H1 (cell line): ENCODE measurements around the gene WDR77. TPM values are rescaled to one million over a fixed set of nuclear protein-coding genes. Genes with fewer than 3 reads are reported as not detected.

Source experiments
- CTCF ChIA-PET: fragments of 300-600 bp; sonication (Branson Sonifier 250); formaldehyde crosslinking; loops from one replicate; lab custom pipeline; 2021; ENCODE audit not compliant: partially characterized antibody; lab: Charles Lee
- POLR2A ChIA-PET: fragments of 300-600 bp; sonication (Branson Sonifier 250); formaldehyde crosslinking; loops from one replicate; lab custom pipeline; 2021; ENCODE audit warnings: inconsistent platforms; ENCODE audit not compliant: partially characterized antibody; lab: Charles Lee
- DNase-seq, 2 experiments: peaks; one replicate each; pipeline versions ENCODE4 v3.0.0 to v3.0.0-alpha.2; 2010 to 2022; ENCODE audit warnings: low spot score in 2 of 2, low read depth in 1 of 2, mixed read lengths in 1 of 2
- FAIRE-seq: peaks from 2 replicates; lab custom pipeline; 2011; peaks lifted over from hg19 to GRCh38; lab: Jason Lieb, UNC
- H2AFZ ChIP-seq: 2 replicates; pipeline ENCODE4 v1.8.1; 2012; ENCODE audit warnings: low read length, inconsistent platforms
- H2AK5ac ChIP-seq: 2 replicates; pipeline ENCODE4 v1.6.1; 2013; ENCODE audit warnings: low read depth, low read length
- H2BK120ac ChIP-seq: replicated peaks from 2 replicates; pipeline ENCODE3; 2013; ENCODE audit warnings: low read depth, low read length, inconsistent platforms
- H2BK12ac ChIP-seq: 2 replicates; pipeline ENCODE4 v1.6.1; 2013; ENCODE audit warnings: low read depth, low read length
- H2BK15ac ChIP-seq: 2 replicates; pipeline ENCODE4 v1.6.1; 2013; ENCODE audit warnings: low read length
- H2BK20ac ChIP-seq: 2 replicates; pipeline ENCODE4 v1.6.1; 2013; ENCODE audit warnings: low read length
- H2BK5ac ChIP-seq: 2 replicates; pipeline ENCODE4 v1.6.1; 2013; ENCODE audit warnings: low read depth, low read length
- H3K14ac ChIP-seq: 2 replicates; pipeline ENCODE4 v1.6.1; 2013; ENCODE audit warnings: inconsistent platforms; ENCODE audit not compliant: insufficient read length
- H3K18ac ChIP-seq: 2 replicates; pipeline ENCODE4 v1.6.1; 2013; ENCODE audit warnings: low read length; ENCODE audit errors: extremely low read depth
- H3K23ac ChIP-seq: 2 replicates; pipeline ENCODE4 v1.6.1; 2013; ENCODE audit warnings: inconsistent platforms; ENCODE audit not compliant: insufficient read length
- H3K23me2 ChIP-seq: 2 replicates; pipeline ENCODE4 v1.6.1; 2013; ENCODE audit warnings: low read depth, low read length
- H3K27ac ChIP-seq: 2 replicates; pipeline ENCODE4 v1.6.1; 2011; ENCODE audit warnings: low read depth, low read length, inconsistent platforms
- H3K27me3 ChIP-seq, 4 experiments: replicated peaks in 1 of 4; 1 replicate in 1 of 4; 2 replicates in 3 of 4; pipeline versions ENCODE4 v1.6.1 to v1.8.1; 2011 to 2013; ENCODE audit warnings: low read length in 3 of 4, mild to moderate bottlenecking in 3 of 4, inconsistent platforms in 2 of 4, mixed read lengths in 2 of 4, moderate library complexity in 1 of 4; ENCODE audit not compliant: control insufficient read depth in 3 of 4, insufficient read depth in 3 of 4; ENCODE audit errors: extremely low read depth in 1 of 4
- H3K36me3 ChIP-seq, 4 experiments: 2 replicates each; pipeline versions ENCODE4 v1.6.1 to v1.8.1; 2011 to 2013; ENCODE audit warnings: mild to moderate bottlenecking in 4 of 4, low read length in 3 of 4, moderate library complexity in 2 of 4, control low read depth in 1 of 4, inconsistent platforms in 1 of 4; ENCODE audit not compliant: insufficient read depth in 4 of 4, control insufficient read depth in 2 of 4
- H3K4ac ChIP-seq: replicated peaks from 2 replicates; pipeline ENCODE3; 2013; ENCODE audit warnings: low read length, low read depth, mixed read lengths, inconsistent platforms; ENCODE audit not compliant: insufficient read length
- H3K4me1 ChIP-seq, 4 experiments: replicated peaks in 1 of 4; 1 replicate in 1 of 4; 2 replicates in 3 of 4; pipeline versions ENCODE4 v1.6.1 to v1.8.1; 2011 to 2013; ENCODE audit warnings: low read length in 3 of 4, inconsistent platforms in 2 of 4, mixed read lengths in 1 of 4; ENCODE audit not compliant: insufficient read depth in 4 of 4, control insufficient read depth in 3 of 4
- H3K4me2 ChIP-seq, 2 experiments: 2 replicates each; pipeline versions ENCODE4 v1.6.1 to v1.8.1; 2011 to 2013; ENCODE audit warnings: low read depth in 2 of 2, low read length in 2 of 2, control low read depth in 1 of 2, inconsistent platforms in 1 of 2, mild to moderate bottlenecking in 1 of 2; ENCODE audit not compliant: insufficient read depth in 1 of 2
- H3K4me3 ChIP-seq, 4 experiments: fragments of 200-600, 300-600 bp in 1 of 4; sonication (generic), shearing (Covaris generic), sonication (Bioruptor Twin) in 1 of 4; 2 replicates each; pipeline versions ENCODE4 v1.5.1 to v1.8.1; 2011 to 2016; ENCODE audit warnings: low read length in 4 of 4, low read depth in 3 of 4, control low read depth in 2 of 4, inconsistent platforms in 2 of 4, mild to moderate bottlenecking in 2 of 4, mixed read lengths in 1 of 4, moderate library complexity in 1 of 4; ENCODE audit not compliant: insufficient read depth in 2 of 4; ENCODE audit errors: extremely low read depth in 1 of 4
- H3K56ac ChIP-seq: replicated peaks from 2 replicates; pipeline ENCODE3; 2013; ENCODE audit warnings: low read depth, mild to moderate bottlenecking, mixed read lengths, low read length, inconsistent platforms; ENCODE audit not compliant: insufficient read length
- H3K79me1 ChIP-seq: 2 replicates; pipeline ENCODE4 v1.6.1; 2013; ENCODE audit warnings: low read depth, low read length, control low read depth
- H3K79me2 ChIP-seq, 2 experiments: 2 replicates each; pipeline versions ENCODE4 v1.6.1 to v1.8.1; 2012 to 2013; ENCODE audit warnings: low read length in 2 of 2, mild to moderate bottlenecking in 2 of 2, inconsistent platforms in 1 of 2; ENCODE audit not compliant: insufficient read depth in 2 of 2, control insufficient read depth in 1 of 2
- H3K9ac ChIP-seq, 4 experiments: replicated peaks in 1 of 4; 1 replicate in 1 of 4; 2 replicates in 3 of 4; pipeline versions ENCODE4 v1.6.1 to v1.8.1; 2011 to 2013; ENCODE audit warnings: low read depth in 3 of 4, low read length in 3 of 4, control low read depth in 2 of 4, mild to moderate bottlenecking in 2 of 4, moderate library complexity in 2 of 4, inconsistent platforms in 1 of 4; ENCODE audit errors: extremely low read depth in 1 of 4
- H3K9me3 ChIP-seq, 2 experiments: 2 replicates each; pipeline versions ENCODE4 v1.6.1 to v1.8.1; 2012 to 2013; ENCODE audit warnings: mild to moderate bottlenecking in 2 of 2, moderate library complexity in 2 of 2, control low read depth in 1 of 2, inconsistent platforms in 1 of 2, low read depth in 1 of 2, low read length in 1 of 2, mixed read lengths in 1 of 2; ENCODE audit not compliant: insufficient read depth in 2 of 2
- H4K20me1 ChIP-seq, 2 experiments: replicated peaks in 1 of 2; 2 replicates each; pipeline versions ENCODE3 to v1.8.1; 2011 to 2013; ENCODE audit warnings: inconsistent platforms in 2 of 2, low read length in 2 of 2, mild to moderate bottlenecking in 1 of 2; ENCODE audit not compliant: insufficient read depth in 2 of 2, control insufficient read depth in 1 of 2
- H4K5ac ChIP-seq: 2 replicates; pipeline ENCODE4 v1.6.1; 2013; ENCODE audit warnings: low read length, low read depth, mixed read lengths, inconsistent platforms; ENCODE audit not compliant: insufficient read length
- H4K8ac ChIP-seq: 2 replicates; pipeline ENCODE4 v1.8.0; 2013; ENCODE audit warnings: mild to moderate bottlenecking, moderate library complexity, low read length, inconsistent platforms; ENCODE audit not compliant: insufficient read depth; ENCODE audit errors: extremely low read depth
- H4K91ac ChIP-seq: replicated peaks from 2 replicates; pipeline ENCODE3; 2013; ENCODE audit warnings: low read length, mixed read lengths, inconsistent platforms; ENCODE audit not compliant: insufficient read length
- ASH2L ChIP-seq: fragments of 200-600, 300-600 bp; sonication (generic); IDR thresholded peaks from one replicate; pipeline ENCODE4 v1.7.1; 2017; ENCODE audit warnings: low read length
- ATF3 ChIP-seq: IDR thresholded peaks from 2 replicates; pipeline ENCODE4 v1.6.1; 2011; ENCODE audit warnings: low read depth, mild to moderate bottlenecking, low read length; ENCODE audit not compliant: insufficient read depth
- CBX5 ChIP-seq: fragments of 300-800, 300-1000 bp; sonication (generic); IDR thresholded peaks from 2 replicates; pipeline ENCODE4 v1.7.1; 2016; ENCODE audit warnings: antibody characterized with exemption, low read length, low read depth
- CHD1 ChIP-seq: IDR thresholded peaks from 2 replicates; pipeline ENCODE4 v1.6.1; 2012; ENCODE audit warnings: low read depth, low read length, improper control_type of control experiment
- CTBP2 ChIP-seq: IDR thresholded peaks from 2 replicates; pipeline ENCODE4 v1.7.0; 2011; ENCODE audit warnings: borderline replicate concordance, mild to moderate bottlenecking, moderate library complexity, mixed read lengths, low read length; ENCODE audit not compliant: insufficient read depth, insufficient read length
- E2F6 ChIP-seq: IDR thresholded peaks from 2 replicates; pipeline ENCODE4 v1.6.1; 2012; ENCODE audit warnings: inconsistent platforms
- MAX ChIP-seq: IDR thresholded peaks from 2 replicates; pipeline ENCODE4 v1.6.1; 2012; ENCODE audit warnings: inconsistent platforms
- POLR2AphosphoS5 ChIP-seq: IDR thresholded peaks from 2 replicates; pipeline ENCODE4 v1.6.1; 2011; ENCODE audit warnings: low read depth, low read length
- RFX5 ChIP-seq: IDR thresholded peaks from 2 replicates; pipeline ENCODE4 v1.6.1; 2011; ENCODE audit warnings: low read depth, low read length, improper control_type of control experiment, borderline replicate concordance
- RXRA ChIP-seq: IDR thresholded peaks from 2 replicates; pipeline ENCODE4 v1.6.1; 2011; ENCODE audit warnings: low read depth, mild to moderate bottlenecking, low read length, moderate library complexity; ENCODE audit not compliant: insufficient read depth
- SP1 ChIP-seq: IDR thresholded peaks from 2 replicates; pipeline ENCODE4 v1.6.1; 2011; ENCODE audit warnings: low read depth, low read length
- SP4 ChIP-seq: IDR thresholded peaks from 2 replicates; pipeline ENCODE4 v1.6.1; 2012; ENCODE audit warnings: low read length, inconsistent platforms
- SRF ChIP-seq: IDR thresholded peaks from 2 replicates; pipeline ENCODE4 v1.6.1; 2011; ENCODE audit warnings: mild to moderate bottlenecking, low read depth, low read length, moderate library complexity
- SUZ12 ChIP-seq: fragments of 200-600 bp; sonication (generic); IDR thresholded peaks from 2 replicates; pipeline ENCODE4 v1.6.1; 2012; ENCODE audit warnings: mild to moderate bottlenecking, inconsistent platforms, low read length, moderate library complexity, mixed read lengths
- WGBS, 2 experiments: shearing (Covaris generic) in 1 of 2; methylation state at CpG; one replicate each; pipeline versions ENCODE4 v1.1.6 to v1.1.7; 2013 to 2015; ENCODE audit warnings: low lambda C conversion rate in 2 of 2, mixed read lengths in 2 of 2, inconsistent platforms in 1 of 2, low coverage in 1 of 2, missing lambda C conversion rate in 1 of 2; ENCODE audit not compliant: insufficient replicate concordance in 2 of 2, insufficient coverage in 1 of 2, insufficient read length in 1 of 2; ENCODE audit errors: extremely low coverage in 1 of 2, missing lambda C conversion rate in 1 of 2; 5-methylcytosine and 5-hydroxymethylcytosine counted together
- polyA plus RNA-seq, 7 experiments: library from polyadenylated mRNA; depleted of rRNA in 3 of 7; stranded (reverse) in 5 of 7; unstranded in 2 of 7; fragments of >200 nt in 5 of 7; fragments of 200-250 nt in 2 of 7; gene quantifications; 1 replicate in 5 of 7; 2 replicates in 1 of 7; 4 replicates in 1 of 7; pipeline versions ENCODE4 v1.2.1 to v1.2.3, GENCODE V29; 2011 to 2013; ENCODE audit warnings: missing spikeins in 2 of 7, mixed read lengths in 2 of 7
- total RNA-seq: library from RNA; stranded (reverse); fragmentation: NEBNext Ultra II Directional; extraction: Animal tissue kit (Norgen Biotek cat#: 25700); gene quantifications from 2 replicates; pipeline ENCODE4 v1.2.1, GENCODE V29; 2021

WDR77 gene
- total and polyA plus RNA-seq, 2 of the 8 experiments (the other 6 are each of a cell fraction or from before 2014, with no cell fraction given) = 66.0 to 156 TPM

GRCh38 chr1:111407301-111407700, 41.8 kb downstream of the WDR77 start:
- 77% methylated on average over 6 of the region's 6 CpGs; no CpG with 5 or more reads in 1 of the 2 experiments for WGBS, 2 experiments
- no peak for TF ChIP-seq RXRA
- no peak for TF ChIP-seq SP4
- TF ChIP-seq SRF = no peak
- no peak for TF ChIP-seq ASH2L
- no peak for TF ChIP-seq CBX5
- TF ChIP-seq ATF3 = no peak
- TF ChIP-seq SP1 = no peak
- TF ChIP-seq POLR2AphosphoS5 = no peak
- TF ChIP-seq RFX5 = no peak
- TF ChIP-seq SUZ12 = no peak
- TF ChIP-seq CTBP2 = no peak
- no peak for TF ChIP-seq E2F6
- no peak for TF ChIP-seq MAX
- no peak for TF ChIP-seq CHD1

More at GRCh38 chr1:111407301-111407700, 41.8 kb downstream of the WDR77 start:
- H3K4me1 ChIP-seq = no peaks in the 10 kb centered on the region
- ChIA-PET CTCF (no interaction called here), POLR2A (interaction anchor here (0.9 kb wide), 1 partner anchor 17 kb away, joined by 3 read pairs; no protein-coding TSS in a partner anchor)
- H2AK5ac ChIP-seq = no peak overlapping the region
- H3K23ac ChIP-seq = no peak overlapping the region
- H4K5ac ChIP-seq = no peak overlapping the region
- no peak overlapping the region for H2BK120ac ChIP-seq
- H3K4me2 ChIP-seq = no peak overlapping the region
- H2BK20ac ChIP-seq = no peak overlapping the region
- no peak overlapping the region for H3K9ac ChIP-seq
- no peak overlapping the region for H2AFZ ChIP-seq
- no peak for DNase-seq
- H3K23me2 ChIP-seq = no peaks in the 10 kb centered on the region
- no peaks in the 10 kb centered on the region for H3K79me2 ChIP-seq
- no peak overlapping the region for H3K4me3 ChIP-seq
- no peaks in the 10 kb centered on the region for H3K36me3 ChIP-seq
- no peak overlapping the region for H2BK15ac ChIP-seq
- H2BK12ac ChIP-seq = no peak overlapping the region
- no peak overlapping the region for H2BK5ac ChIP-seq
- no peaks in the 10 kb centered on the region for H4K20me1 ChIP-seq
- no peak overlapping the region for H3K27ac ChIP-seq
- H3K14ac ChIP-seq = no peak overlapping the region
- no peak overlapping the region for H3K4ac ChIP-seq
- H3K56ac ChIP-seq = no peak overlapping the region
- no peaks in the 10 kb centered on the region for H3K79me1 ChIP-seq
- no peaks in the 10 kb centered on the region for H3K9me3 ChIP-seq
- no peak overlapping the region for H4K91ac ChIP-seq
- no peak overlapping the region for H3K18ac ChIP-seq
- FAIRE-seq = no peak
- no peaks in the 10 kb centered on the region for H3K27me3 ChIP-seq
- no peak overlapping the region for H4K8ac ChIP-seq
